ENCODE results near the gene CD68.

- no peak for TF ChIP-seq CTCF (IDR thresholded peaks at IDR 0.05; ENCODE audit: insufficient read depth, low read length, poor library complexity, severe bottlenecking)
- no peak for TF ChIP-seq EZH2phosphoT487 (conservative IDR thresholded peaks at IDR 0.05; ENCODE audit: low read length)
Observed at GRCh38 chr17:7623661-7624060, 44.2 kb downstream of the CD68 start.
